ENCODE data around the gene NR2F1-AS1.

Gene NR2F1-AS1

GRCh38 chr5:93580927-93581445, at the start of gene NR2F1-AS1:
Gene NR2F1-AS1 (minus strand): TSS chr5:93581219.
- DNase-seq: no peak

DNA sequence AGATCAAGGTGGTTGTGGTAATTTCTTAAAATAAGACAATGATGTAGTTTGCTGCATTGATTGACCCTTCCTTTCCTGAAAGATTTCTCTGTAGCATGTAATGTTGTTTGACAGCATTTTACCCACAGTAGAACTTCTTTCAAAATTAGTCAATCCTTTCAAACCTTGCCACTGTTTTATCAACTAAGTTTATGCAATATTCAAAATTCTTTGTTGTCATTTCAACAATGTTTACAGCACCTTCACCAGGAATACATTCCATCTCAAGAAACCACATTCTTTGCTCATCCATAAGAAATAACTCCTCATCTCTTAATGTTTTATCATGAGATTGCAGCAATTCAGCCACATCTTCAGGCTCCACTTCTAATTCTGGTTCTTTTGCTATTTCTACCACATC, 45.8 kb upstream of the NR2F1-AS1 start:
- DNase-seq: no peak

- DNase-seq: no peak
Observed at GRCh38 chr5:93623153-93623552, 42.1 kb upstream of the NR2F1-AS1 start.

DNA sequence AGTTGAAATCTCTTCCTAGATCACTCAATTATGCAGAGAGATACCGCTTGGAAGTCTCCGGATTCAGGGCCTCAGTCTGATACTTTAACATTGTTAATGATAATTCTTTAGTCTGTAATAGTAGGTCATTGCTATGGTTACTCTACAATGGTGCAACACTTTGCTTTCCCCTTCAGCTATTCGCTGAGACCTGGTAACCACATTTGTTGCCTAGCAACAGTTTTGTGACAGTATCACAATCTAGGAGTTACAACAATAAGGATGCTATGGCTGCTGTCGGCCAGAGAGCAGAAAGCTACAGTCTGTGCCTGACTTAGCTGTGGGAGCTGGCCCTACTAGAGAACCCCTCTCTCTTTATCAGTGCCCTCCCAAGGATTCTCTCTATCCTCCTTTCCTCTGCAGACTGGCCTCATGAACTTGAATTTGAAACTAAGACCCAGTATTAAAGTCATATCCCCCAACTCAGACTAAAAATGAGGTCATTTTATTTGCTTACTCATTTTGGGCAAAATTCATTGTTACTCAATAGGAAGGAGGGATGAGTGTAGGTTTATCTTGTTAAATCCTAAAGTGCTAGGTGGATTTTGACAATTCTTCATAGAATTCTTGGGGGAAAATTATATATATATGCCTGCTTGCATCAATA, 41.3 kb upstream of the NR2F1-AS1 start:
- no peak for DNase-seq

- no peak for DNase-seq
Observed at GRCh38 chr5:93621327-93621798, 40.3 kb upstream of the NR2F1-AS1 start.

- DNase-seq: no peak
Observed at GRCh38 chr5:93620487-93621326, 39.7 kb upstream of the NR2F1-AS1 start.

- no peak for DNase-seq
Observed at GRCh38 chr5:93616538-93617174, 35.6 kb upstream of the NR2F1-AS1 start.

GRCh38 chr5:93612855-93613243, 31.8 kb upstream of the NR2F1-AS1 start:
- DNase-seq: no peak

GRCh38 chr5:93611976-93612854, 31.2 kb upstream of the NR2F1-AS1 start:
- no peak for DNase-seq

GRCh38 chr5:93611273-93611975, 30.4 kb upstream of the NR2F1-AS1 start:
- DNase-seq: no peak

GRCh38 chr5:93610581-93611272, 29.7 kb upstream of the NR2F1-AS1 start:
- DNase-seq: no peak

- no peak for DNase-seq
Observed at GRCh38 chr5:93609762-93610161, 28.7 kb upstream of the NR2F1-AS1 start.

DNA sequence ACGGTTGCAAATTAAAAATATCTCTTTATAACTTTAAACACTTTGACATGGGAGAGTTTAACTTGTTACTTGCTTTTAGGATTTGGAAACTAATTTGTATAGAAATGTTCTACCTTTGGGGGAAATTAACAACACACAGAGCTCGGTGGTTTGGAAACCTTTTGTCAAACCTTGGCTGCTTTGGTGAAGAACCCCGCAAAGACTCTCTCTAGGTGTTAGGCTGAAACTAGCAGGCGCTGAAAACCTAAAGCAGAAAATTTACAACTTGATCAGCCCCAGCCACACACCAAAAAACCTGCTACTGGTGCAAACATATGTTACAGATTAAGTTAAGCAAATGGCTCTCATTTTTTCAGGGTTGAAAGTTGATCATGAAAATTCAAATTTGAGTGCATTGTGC, 27.8 kb upstream of the NR2F1-AS1 start:
- DNase-seq: no peak

GRCh38 chr5:93607367-93608258, 26.6 kb upstream of the NR2F1-AS1 start:
- peak; percentile 53 for DNase-seq

GRCh38 chr5:93606382-93606752, 25.3 kb upstream of the NR2F1-AS1 start:
- no peak for DNase-seq

- DNase-seq: no peak
Observed at GRCh38 chr5:93604644-93605515, 23.9 kb upstream of the NR2F1-AS1 start.

- DNase-seq: no peak
Observed at GRCh38 chr5:93603793-93604643, 23.0 kb upstream of the NR2F1-AS1 start.

Data from amniotic stem cell (primary cell).